HG03045 (cell line): Measurements from ENCODE around the gene CARM1.

Experiments used
- ATAC-seq: cut with Tn5 transposase; IDR thresholded peaks from one replicate; pipeline ENCODE4 v1.9.1; 2021; ENCODE audit warnings: mild to moderate bottlenecking, moderate library complexity; ENCODE audit not compliant: unreplicated experiment

The CARM1 gene

GRCh38 chr19:10899151-10899653 lies 27.8 kb downstream of the CARM1 start:
- ATAC-seq, result no peak

GRCh38 chr19:10907925-10908324 lies 36.6 kb downstream of the CARM1 start:
- ATAC-seq, result no peak

GRCh38 chr19:10908380-10908960 lies 37.1 kb downstream of the CARM1 start:
- no peak for ATAC-seq

GRCh38 chr19:10911579-10912363 lies 40.4 kb downstream of the CARM1 start:
- ATAC-seq, result no peak

- no peak for ATAC-seq
Observed at GRCh38 chr19:10912619-10913018, 41.3 kb downstream of the CARM1 start.

GRCh38 chr19:10913716-10914340 lies 42.5 kb downstream of the CARM1 start:
- ATAC-seq, result no peak

GRCh38 chr19:10915130-10916091 lies 44.1 kb downstream of the CARM1 start:
- ATAC-seq, result no peak

- ATAC-seq, result no peak
Observed at GRCh38 chr19:10916602-10917001, 45.2 kb downstream of the CARM1 start.

- ATAC-seq, result no peak
Observed at GRCh38 chr19:10918359-10918758, 47.0 kb downstream of the CARM1 start.

- ATAC-seq, result no peak
Observed at GRCh38 chr19:10919352-10920287, 48.3 kb downstream of the CARM1 start.

- no peak for ATAC-seq
Observed at GRCh38 chr19:10920288-10920655, 48.9 kb downstream of the CARM1 start.

- no peak for ATAC-seq
Observed at GRCh38 chr19:10920781-10921180, 49.4 kb downstream of the CARM1 start.

- ATAC-seq, result no peak
Observed at GRCh38 chr19:10921199-10921909, 50.0 kb downstream of the CARM1 start.

- ATAC-seq, result no peak
Observed at GRCh38 chr19:10921910-10922637, 50.7 kb downstream of the CARM1 start.

GRCh38 chr19:10922638-10923014 lies 51.3 kb downstream of the CARM1 start:
- no peak for ATAC-seq

- ATAC-seq, result no peak
Observed at GRCh38 chr19:10923260-10924112, 52.1 kb downstream of the CARM1 start.

- ATAC-seq, result no peak
Observed at GRCh38 chr19:10924597-10924996, 53.2 kb downstream of the CARM1 start.
